HepG2 (cell line): ENCODE data around the gene CD4. TPM values are rescaled to one million over a fixed set of nuclear protein-coding genes. Genes with fewer than 3 reads are reported as not detected.

Experiments
- AHR ChIP-seq: IDR thresholded peaks from 2 replicates; pipeline ENCODE4 v1.6.1; 2018; ENCODE audit warnings: missing genetic modification reagents, missing compliant biosample characterization
- ATAD3A ChIP-seq: sonication (generic); formaldehyde crosslinking; IDR thresholded peaks from 2 replicates; pipeline ENCODE4 v1.4.0; 2020; ENCODE audit warnings: missing genetic modification reagents
- ATF7-NPFF ChIP-seq: sonication (generic); formaldehyde crosslinking; IDR thresholded peaks from 2 replicates; pipeline ENCODE4 v1.8.1; 2023; ENCODE audit warnings: mild to moderate bottlenecking, low read depth, missing genetic modification reagents, moderate library complexity
- CHD4 ChIP-seq: fragments of 200-600 bp; sonication (generic); IDR thresholded peaks from 2 replicates; pipeline ENCODE4 v1.7.0; 2017; ENCODE audit warnings: mild to moderate bottlenecking, low read length, borderline replicate concordance
- GABPB1 ChIP-seq: IDR thresholded peaks from 2 replicates; pipeline ENCODE4 v1.6.1; 2016; ENCODE audit warnings: mild to moderate bottlenecking, missing genetic modification reagents, moderate library complexity, missing compliant biosample characterization
- GLI4 ChIP-seq: sonication (generic); formaldehyde crosslinking; IDR thresholded peaks from 2 replicates; pipeline ENCODE4 v1.5.1; 2020; ENCODE audit warnings: missing genetic modification reagents, mild to moderate bottlenecking, moderate library complexity, borderline replicate concordance
- HOXA7 ChIP-seq: sonication (generic); formaldehyde crosslinking; IDR thresholded peaks from 2 replicates; pipeline ENCODE4 v1.8.1; 2022; ENCODE audit warnings: mild to moderate bottlenecking, missing genetic modification reagents, moderate library complexity
- JUN ChIP-seq: sonication (generic); formaldehyde crosslinking; IDR thresholded peaks from 2 replicates; pipeline ENCODE4 v1.4.0; 2020; ENCODE audit warnings: mild to moderate bottlenecking, missing genetic modification reagents
- MXI1 ChIP-seq: IDR thresholded peaks from 3 replicates; pipeline ENCODE4 v1.6.1; 2012; ENCODE audit warnings: low read depth, low read length, inconsistent platforms, borderline replicate concordance
- MYC ChIP-seq: sonication (generic); formaldehyde crosslinking; IDR thresholded peaks from 2 replicates; pipeline ENCODE4 v1.9.0; 2021; ENCODE audit warnings: missing genetic modification reagents, borderline replicate concordance
- NFYC ChIP-seq: IDR thresholded peaks from 2 replicates; pipeline ENCODE4 v1.6.1; 2016; ENCODE audit warnings: missing genetic modification reagents, missing compliant biosample characterization
- POLR2G ChIP-seq: fragments of 200-400 bp; formaldehyde crosslinking; IDR thresholded peaks from 2 replicates; pipeline ENCODE4 v1.6.1; 2018; ENCODE audit warnings: mild to moderate bottlenecking, low read depth, low read length, moderate library complexity
- PREB ChIP-seq: sonication (generic); formaldehyde crosslinking; IDR thresholded peaks from 2 replicates; pipeline ENCODE4 v1.4.0; 2020; ENCODE audit warnings: missing genetic modification reagents
- RFXANK ChIP-seq: IDR thresholded peaks from 2 replicates; pipeline ENCODE4 v1.6.1; 2016
- RNF2 ChIP-seq: fragments of 450-650 bp; conservative IDR thresholded peaks from 2 replicates; pipeline ENCODE4 v1.6.1; 2016; ENCODE audit warnings: low read depth
- SALL1 ChIP-seq: sonication (generic); formaldehyde crosslinking; IDR thresholded peaks from 2 replicates; pipeline ENCODE4 v1.8.0; 2022; ENCODE audit warnings: mild to moderate bottlenecking, missing genetic modification reagents
- SIX4 ChIP-seq: sonication (generic); formaldehyde crosslinking; IDR thresholded peaks from 2 replicates; pipeline ENCODE4 v1.4.0; 2020; ENCODE audit warnings: missing genetic modification reagents
- STAT5B ChIP-seq: sonication (generic); formaldehyde crosslinking; IDR thresholded peaks from 2 replicates; pipeline ENCODE4 v1.4.0; 2020; ENCODE audit warnings: missing genetic modification reagents
- TOE1 ChIP-seq: sonication (generic); formaldehyde crosslinking; IDR thresholded peaks from 2 replicates; pipeline ENCODE4 v1.4.0; 2020; ENCODE audit warnings: mild to moderate bottlenecking, missing genetic modification reagents
- ZNF18 ChIP-seq: sonication (generic); formaldehyde crosslinking; IDR thresholded peaks from 2 replicates; pipeline ENCODE4 v1.8.0; 2022; ENCODE audit warnings: mild to moderate bottlenecking, missing genetic modification reagents; ENCODE audit not compliant: insufficient replicate concordance
- ZNF256 ChIP-seq: sonication (generic); formaldehyde crosslinking; conservative IDR thresholded peaks from 2 replicates; pipeline ENCODE4 v1.4.0; 2020; ENCODE audit warnings: missing genetic modification reagents
- ZNF44 ChIP-seq: sonication (generic); formaldehyde crosslinking; IDR thresholded peaks from 2 replicates; pipeline ENCODE4 v1.5.1; 2020; ENCODE audit warnings: mild to moderate bottlenecking, missing genetic modification reagents
- ZNF468 ChIP-seq: sonication (generic); formaldehyde crosslinking; IDR thresholded peaks from 2 replicates; pipeline ENCODE4 v1.8.0; 2022; ENCODE audit warnings: mild to moderate bottlenecking, moderate library complexity, missing genetic modification reagents
- ZNF501 ChIP-seq: sonication (generic); formaldehyde crosslinking; IDR thresholded peaks from 2 replicates; pipeline ENCODE4 v1.5.1; 2020; ENCODE audit warnings: mild to moderate bottlenecking, moderate library complexity, missing genetic modification reagents
- ZNF563 ChIP-seq: sonication (generic); formaldehyde crosslinking; IDR thresholded peaks from 2 replicates; pipeline ENCODE4 v1.8.0; 2022; ENCODE audit warnings: mild to moderate bottlenecking, moderate library complexity, missing genetic modification reagents
- ZNF7 ChIP-seq: IDR thresholded peaks from 2 replicates; pipeline ENCODE4 v1.6.1; 2016; ENCODE audit warnings: missing biosample characterization, missing genetic modification reagents
- ZNF703 ChIP-seq: sonication (generic); formaldehyde crosslinking; IDR thresholded peaks from 2 replicates; pipeline ENCODE4 v1.5.1; 2020; ENCODE audit warnings: missing genetic modification reagents, mild to moderate bottlenecking, moderate library complexity, borderline replicate concordance
- ZNF746 ChIP-seq: sonication (generic); formaldehyde crosslinking; IDR thresholded peaks from 2 replicates; pipeline ENCODE4 v1.8.0; 2022; ENCODE audit warnings: mild to moderate bottlenecking, missing genetic modification reagents
- ZNF777 ChIP-seq: sonication (generic); formaldehyde crosslinking; IDR thresholded peaks from 2 replicates; pipeline ENCODE4 v1.4.0; 2020; ENCODE audit warnings: missing genetic modification reagents
- ZNF790 ChIP-seq: sonication (generic); formaldehyde crosslinking; IDR thresholded peaks from 2 replicates; pipeline ENCODE4 v1.8.0; 2022; ENCODE audit warnings: missing genetic modification reagents, mild to moderate bottlenecking, borderline replicate concordance
- ZSCAN29 ChIP-seq: sonication (generic); formaldehyde crosslinking; conservative IDR thresholded peaks from 2 replicates; pipeline ENCODE4 v1.4.0; 2020; ENCODE audit warnings: mild to moderate bottlenecking, missing genetic modification reagents
- polyA plus RNA-seq, 8 experiments: library from polyadenylated mRNA; depleted of rRNA in 3 of 8; stranded (reverse) in 7 of 8; unstranded in 1 of 8; fragments of >200 nt; fragmentation: Illumina TruSeq in 4 of 8; extraction: Trizol in 4 of 8; gene quantifications; 2 replicates each; pipeline versions ENCODE4 v1.2.1 to v1.2.3, GENCODE V29; 2011 to 2016; ENCODE audit warnings: low read depth in 4 of 8, missing spikeins in 1 of 8, mixed read lengths in 1 of 8; ENCODE audit not compliant: insufficient read depth in 1 of 8
- total RNA-seq, 5 experiments: library from RNA; depleted of rRNA; stranded (reverse); fragments of >200 nt; fragmentation: Illumina TruSeq; extraction: Trizol; gene quantifications; 2 replicates each; pipeline ENCODE4 v1.2.3, GENCODE V29; 2016; ENCODE audit warnings: low read depth in 1 of 5

Gene CD4
- total and polyA plus RNA-seq, 2 of the 13 experiments (the other 11 are each of a cell fraction or from before 2014, with no cell fraction given): 0.07 to 0.95 TPM

- TF ChIP-seq SALL1 (peak; percentile 78), JUN (no peak), ZSCAN29 (CRISPR knock-in tag) (no peak), ZNF777 (CRISPR knock-in tag) (peak; percentile 41), ZNF703 (peak; percentile 91; the same call in 1 of the 2 replicates), GLI4 (CRISPR knock-in tag) (0 out of 2 replicates have a peak, but pooled peaks have one; percentile 69), ZNF7 (CRISPR knock-in tag) (no peak), ZNF746 (CRISPR knock-in tag) (peak; percentile 70; the same call in 1 of the 2 replicates), NFYC (CRISPR knock-in tag) (peak; percentile 43; the same call in 1 of the 2 replicates), GABPB1 (CRISPR knock-in tag) (peak; percentile 65), AHR (CRISPR knock-in tag) (peak; percentile 17; the same call in 1 of the 2 replicates), CHD4 (no peak), ZNF563 (peak; percentile 60; the same call in 1 of the 2 replicates), ZNF18 (peak; percentile 87), POLR2G (peak; percentile 98), ZNF44 (CRISPR knock-in tag) (peak; percentile 57; the same call in 1 of the 2 replicates), SIX4 (CRISPR knock-in tag) (no peak), ZNF468 (CRISPR knock-in tag) (peak; percentile 33; the same call in 1 of the 2 replicates), RFXANK (peak; percentile 76; the same call in 1 of the 2 replicates), ATF7-NPFF (peak; percentile 75), ZNF501 (peak; percentile 62), STAT5B (CRISPR knock-in tag) (no peak), HOXA7 (no peak), MXI1 (peak; percentile 37; the same call in 1 of the 3 replicates), RNF2 (0 out of 2 replicates have a peak, but pooled peaks have one; percentile 45), ZNF790 (0 out of 2 replicates have a peak, but pooled peaks have one; percentile 61), PREB (CRISPR knock-in tag) (no peak), TOE1 (CRISPR knock-in tag) (no peak), MYC (CRISPR knock-in tag) (peak; percentile 67; the same call in 1 of the 2 replicates), ZNF256 (0 out of 2 replicates have a peak, but pooled peaks have one; percentile 10), ATAD3A (CRISPR knock-in tag) (no peak)
These were observed 78.3 kb downstream of the CD4 start, which contains the start of gene TPI1 (continued) for GRCh38 chr12:6867413-6868210.
